Esophagus (tissue), 2 donors: Measurements from ENCODE around the gene IPO11. TPM values are rescaled to one million over a fixed set of nuclear protein-coding genes. Genes with fewer than 3 reads are reported as not detected.

Experiments used
- H3K27ac ChIP-seq, 2 donors: one replicate each; pipeline ENCODE4 v1.5.1; 2013; ENCODE audit warnings: low read depth in 2 of 2, mild to moderate bottlenecking in 2 of 2, inconsistent platforms in 1 of 2, low read length in 1 of 2, moderate library complexity in 1 of 2
- H3K27me3 ChIP-seq, 2 donors: one replicate each; pipeline ENCODE4 v1.6.1; 2013; ENCODE audit warnings: low read length in 2 of 2, control low read depth in 1 of 2, mild to moderate bottlenecking in 1 of 2; ENCODE audit not compliant: insufficient read depth in 2 of 2, control insufficient read depth in 1 of 2
- H3K36me3 ChIP-seq, 2 donors: one replicate each; pipeline ENCODE4 v1.6.1; 2013; ENCODE audit warnings: low read length in 1 of 2; ENCODE audit not compliant: control insufficient read depth in 2 of 2, insufficient read depth in 2 of 2
- H3K4me1 ChIP-seq, 2 donors: one replicate each; pipeline ENCODE4 v1.6.1; 2013; ENCODE audit warnings: low read length in 1 of 2; ENCODE audit not compliant: control insufficient read depth in 2 of 2, insufficient read depth in 2 of 2
- H3K4me3 ChIP-seq, 2 donors: one replicate each; pipeline ENCODE4 v1.5.1; 2013; ENCODE audit warnings: low read length in 2 of 2, mild to moderate bottlenecking in 2 of 2, low read depth in 1 of 2, moderate library complexity in 1 of 2
- H3K9me3 ChIP-seq, 2 donors: one replicate each; pipeline ENCODE4 v1.6.1; 2013; ENCODE audit warnings: mild to moderate bottlenecking in 2 of 2, low read depth in 1 of 2, low read length in 1 of 2, moderate library complexity in 1 of 2; ENCODE audit not compliant: control insufficient read depth in 2 of 2, insufficient read depth in 1 of 2
- WGBS, 2 donors: extraction: QIAGEN DNeasy Blood & Tissue Kit; methylation state at CpG; one replicate each; pipeline ENCODE4 v1.1.7; 2013; 5-methylcytosine and 5-hydroxymethylcytosine counted together
- polyA plus RNA-seq, 2 donors: library from polyadenylated mRNA; stranded (reverse); fragments of 200-250 nt; gene quantifications; one replicate each; pipeline ENCODE4 v1.2.3, GENCODE V29; 2013
- donor health status: healthy with polysubstance abuse.
- donor health status: Bipolar disorder and iron deficiency.

IPO11 gene
- polyA plus RNA-seq, 2 donors, result 5.4 to 9.1 TPM

DNA sequence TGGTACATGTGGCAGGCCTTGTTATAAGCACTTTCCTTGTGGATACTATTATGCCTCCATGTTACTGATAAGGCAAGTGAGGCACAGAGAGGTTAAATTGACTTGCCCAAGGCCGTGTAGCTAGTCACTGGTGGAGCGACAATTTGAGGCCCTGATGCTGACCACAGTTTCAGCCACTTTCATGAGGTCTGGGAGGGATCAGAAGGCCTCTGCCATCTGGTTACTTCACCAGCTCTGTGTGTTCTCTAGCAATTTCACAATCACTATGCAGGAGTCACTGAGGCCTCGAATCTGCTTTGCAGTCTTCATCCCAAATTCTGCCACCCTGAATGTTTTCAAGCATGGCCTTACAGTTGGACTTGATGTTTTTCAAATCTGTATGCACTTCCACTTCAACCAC, 175.2 kb downstream of the IPO11 start:
- no peak overlapping the region for H3K27ac ChIP-seq
- H3K36me3 ChIP-seq, result no peaks in the 10 kb centered on the region
- H3K27me3 ChIP-seq, result no peaks in the 10 kb centered on the region
- WGBS, 2 donors, result 84 to 88% methylated on average over 3 of the region's 3 CpGs
- no peaks in the 10 kb centered on the region for H3K4me1 ChIP-seq
- no peak overlapping the region for H3K4me3 ChIP-seq
- no peaks in the 10 kb centered on the region for H3K9me3 ChIP-seq

GRCh38 chr5:62588668-62589067, 176.1 kb downstream of the IPO11 start:
- 90 to 97% methylated on average over 4 of the region's 4 CpGs for WGBS, 2 donors

GRCh38 chr5:62589504-62589903, 176.9 kb downstream of the IPO11 start:
- WGBS, 2 donors, result 95 to 97% methylated on average over 2 of the region's 2 CpGs
- Histone ChIP-seq H3K27ac (no peak overlapping the region), H3K4me3 (no peak overlapping the region), H3K9me3 (no peaks in the 10 kb centered on the region), H3K36me3 (peaks cover 0 to 4% of the 10 kb centered on the region in 2 donors), H3K27me3 (no peaks in the 10 kb centered on the region), H3K4me1 (no peaks in the 10 kb centered on the region)

More at GRCh38 chr5:62588668-62589067, 176.1 kb downstream of the IPO11 start:
- Histone ChIP-seq H3K36me3 (no peaks in the 10 kb centered on the region), H3K27ac (no peak overlapping the region), H3K4me1 (no peaks in the 10 kb centered on the region), H3K9me3 (no peaks in the 10 kb centered on the region), H3K4me3 (no peak overlapping the region), H3K27me3 (no peaks in the 10 kb centered on the region)

GRCh38 chr5:62590387-62590786, 177.8 kb downstream of the IPO11 start:
- WGBS, 2 donors, result 67 to 87% methylated on average over 2 of the region's 2 CpGs
- Histone ChIP-seq H3K36me3 (peaks cover 0 to 4% of the 10 kb centered on the region in 2 donors), H3K27me3 (no peaks in the 10 kb centered on the region), H3K9me3 (no peaks in the 10 kb centered on the region), H3K27ac (no peak overlapping the region), H3K4me3 (no peak overlapping the region), H3K4me1 (no peaks in the 10 kb centered on the region)

DNA sequence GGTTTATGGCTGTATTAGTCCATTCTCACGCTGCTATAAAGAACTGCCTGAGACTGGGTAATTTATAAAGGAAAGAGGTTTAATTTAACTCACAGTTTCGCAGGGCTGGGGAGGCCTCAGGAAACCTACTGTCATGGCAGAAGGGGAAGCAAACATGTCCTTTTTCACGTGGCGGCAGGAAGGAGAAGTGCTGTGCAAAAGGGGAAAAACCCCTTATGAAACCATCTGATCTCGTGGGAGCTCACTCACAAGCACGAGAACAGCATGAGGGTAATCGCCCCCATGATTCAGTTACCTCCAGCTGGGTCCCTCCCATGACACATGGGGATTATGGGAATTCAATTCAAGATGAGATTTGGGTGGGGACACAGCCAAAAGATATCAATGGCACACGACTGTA, 180.0 kb downstream of the IPO11 start:
- Histone ChIP-seq H3K9me3 (no peaks in the 10 kb centered on the region), H3K4me1 (no peaks in the 10 kb centered on the region), H3K36me3 (peaks cover 0 to 4% of the 10 kb centered on the region in 2 donors), H3K27me3 (no peaks in the 10 kb centered on the region), H3K27ac (no peak overlapping the region), H3K4me3 (no peak overlapping the region)
- WGBS, 2 donors, result 88 to 91% methylated on average over 8 of the region's 8 CpGs

DNA sequence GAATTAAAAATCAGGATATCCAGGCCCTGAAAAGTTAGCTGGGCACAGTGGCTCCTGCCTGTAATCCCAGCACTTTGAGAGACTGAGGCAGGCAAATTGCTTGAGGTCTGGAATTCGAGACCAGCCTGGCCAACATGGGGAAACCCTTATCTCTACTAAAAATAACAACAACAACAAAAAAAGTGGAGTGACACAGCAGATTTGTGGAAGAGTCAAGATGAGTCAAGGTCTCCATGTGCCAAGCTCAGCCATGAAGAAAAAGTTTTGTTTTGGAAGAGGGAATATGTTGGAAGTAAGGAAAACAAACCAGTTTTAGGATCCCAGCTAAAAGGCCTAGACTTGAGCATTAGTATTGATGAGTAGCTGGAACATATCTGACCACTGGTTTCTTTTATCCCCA, 180.8 kb downstream of the IPO11 start:
- no peak overlapping the region for H3K4me3 ChIP-seq
- no peaks in the 10 kb centered on the region for H3K4me1 ChIP-seq
- no peaks in the 10 kb centered on the region for H3K9me3 ChIP-seq
- H3K36me3 ChIP-seq, result peaks cover 0 to 4% of the 10 kb centered on the region in 2 donors
- WGBS, 2 donors, result 93% methylated on average over 1 of the region's 1 CpG
- no peaks in the 10 kb centered on the region for H3K27me3 ChIP-seq
- H3K27ac ChIP-seq, result no peak overlapping the region

DNA sequence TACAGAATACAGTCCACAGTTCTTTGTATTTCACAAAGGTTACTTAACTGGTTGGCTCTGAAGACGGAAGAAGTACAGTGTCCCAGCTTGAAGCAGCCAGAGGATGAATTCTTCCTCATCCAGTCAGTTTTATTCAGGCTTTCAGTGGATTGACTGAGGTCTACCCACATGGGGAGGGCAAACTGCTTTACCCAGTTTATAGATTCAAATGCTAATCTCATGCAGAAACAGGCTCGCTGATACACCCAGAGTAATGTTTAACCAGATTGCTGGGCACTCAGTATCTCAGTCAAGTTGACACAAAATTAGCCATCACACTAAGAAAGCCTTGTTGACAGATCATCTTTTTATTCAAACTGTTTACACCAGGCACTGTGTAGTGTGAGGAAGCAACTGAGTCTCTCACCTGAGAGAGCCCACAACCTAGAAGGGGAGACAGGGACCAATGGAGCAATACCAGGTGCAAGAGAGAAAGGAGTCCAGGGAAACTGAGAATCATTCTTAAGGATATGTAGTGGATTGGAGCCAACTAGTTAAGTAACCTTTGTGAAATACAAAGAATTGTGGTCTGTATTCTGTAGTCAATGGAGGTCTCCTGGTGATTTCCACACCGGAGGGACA, 181.9 kb downstream of the IPO11 start:
- Histone ChIP-seq H3K4me1 (no peaks in the 10 kb centered on the region), H3K27me3 (no peaks in the 10 kb centered on the region), H3K9me3 (no peaks in the 10 kb centered on the region), H3K4me3 (no peak overlapping the region), H3K27ac (no peak overlapping the region), H3K36me3 (peaks cover 0 to 4% of the 10 kb centered on the region in 2 donors)
- WGBS, 2 donors, result 86 to 92% methylated on average over 3 of the region's 3 CpGs

DNA sequence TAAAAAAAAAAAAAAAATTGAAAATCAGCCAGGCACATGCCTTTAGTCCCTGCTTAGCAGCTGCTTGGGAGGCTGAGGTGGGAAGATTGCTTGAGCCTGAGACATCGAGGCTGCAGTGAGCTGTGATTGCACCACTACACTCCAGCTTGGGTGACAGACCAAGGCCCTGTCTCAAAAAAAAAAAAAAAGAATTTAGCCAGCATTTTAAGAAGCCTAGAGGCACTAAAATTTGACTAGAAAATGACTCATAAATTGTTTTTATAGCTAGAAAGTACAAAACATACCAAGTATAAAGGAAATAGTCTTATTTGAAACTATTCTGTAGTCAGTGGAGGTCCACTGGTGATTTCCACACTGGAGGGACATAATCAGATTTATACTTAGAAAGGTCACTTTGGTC, 183.5 kb downstream of the IPO11 start:
- 87 to 94% methylated on average over 1 of the region's 1 CpG for WGBS, 2 donors
- H3K36me3 ChIP-seq, result peaks cover 0 to 4% of the 10 kb centered on the region in 2 donors
- H3K27me3 ChIP-seq, result no peaks in the 10 kb centered on the region
- H3K27ac ChIP-seq, result no peak overlapping the region
- H3K9me3 ChIP-seq, result no peaks in the 10 kb centered on the region
- H3K4me1 ChIP-seq, result no peaks in the 10 kb centered on the region
- H3K4me3 ChIP-seq, result no peak overlapping the region

- H3K4me1 ChIP-seq, result no peaks in the 10 kb centered on the region
- no peak overlapping the region for H3K27ac ChIP-seq
- no peak overlapping the region for H3K4me3 ChIP-seq
- no peaks in the 10 kb centered on the region for H3K27me3 ChIP-seq
- WGBS, 2 donors, result 96 to 100% methylated on average over 1 of the region's 1 CpG
- no peaks in the 10 kb centered on the region for H3K9me3 ChIP-seq
- peaks cover 0 to 4% of the 10 kb centered on the region in 2 donors for H3K36me3 ChIP-seq
Measured at GRCh38 chr5:62596691-62597090, 184.1 kb downstream of the IPO11 start.

GRCh38 chr5:62597314-62597713, 184.8 kb downstream of the IPO11 start:
- 82 to 83% methylated on average over 2 of the region's 2 CpGs for WGBS, 2 donors
- H3K4me3 ChIP-seq, result no peak overlapping the region
- no peaks in the 10 kb centered on the region for H3K27me3 ChIP-seq
- H3K9me3 ChIP-seq, result no peaks in the 10 kb centered on the region
- H3K36me3 ChIP-seq, result peaks cover 0 to 4% of the 10 kb centered on the region in 2 donors
- H3K4me1 ChIP-seq, result no peaks in the 10 kb centered on the region
- no peak overlapping the region for H3K27ac ChIP-seq
